HG03095 (cell line): ENCODE data around the gene QDPR.
A peak's percentile ranks its signal among the peaks of the same experiment; 100 is the strongest.
"Not testable (repeated sequence)": the region's sequence is repeated elsewhere in the genome, so short reads cannot be mapped to it uniquely, and the experiment has no call there.

ENCODE experiments used
- ATAC-seq: cut with Tn5 transposase; IDR thresholded peaks from one replicate; pipeline ENCODE4 v1.9.1; 2021; ENCODE audit warnings: moderate library complexity; ENCODE audit not compliant: unreplicated experiment

QDPR gene

DNA sequence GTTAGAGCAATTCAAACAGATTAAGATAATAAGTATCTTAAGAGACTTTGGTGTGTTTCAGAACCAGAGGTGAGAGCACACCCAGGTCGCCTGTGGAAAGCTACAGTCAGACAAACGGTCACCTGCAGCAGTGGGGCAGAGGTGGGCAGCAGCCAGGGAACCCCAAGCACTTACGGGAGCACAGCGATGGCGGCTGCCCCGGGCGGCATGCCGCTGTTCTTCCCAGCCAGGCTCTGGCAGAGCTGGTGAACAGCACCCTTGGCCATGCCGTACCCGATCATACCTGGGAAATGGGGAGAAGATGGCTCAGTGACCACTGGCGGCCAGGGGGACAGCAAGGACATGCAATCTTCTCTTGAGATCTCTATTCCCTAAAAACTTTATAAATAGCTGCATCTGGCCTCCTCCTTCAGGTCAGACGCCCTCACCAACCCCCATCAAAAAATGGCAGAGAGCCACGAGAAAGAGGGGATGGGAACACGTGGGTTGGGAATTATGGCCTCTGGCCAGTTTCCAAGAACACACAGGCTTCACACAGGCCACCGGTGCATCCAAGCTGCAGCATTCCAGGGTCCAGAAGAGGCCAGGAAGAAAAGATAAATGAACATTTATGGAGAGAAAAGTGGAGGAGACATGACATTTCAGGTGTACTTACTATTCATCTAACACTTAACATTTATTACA is 19.7 kb downstream of the QDPR start:
- ATAC-seq, result no peak

DNA sequence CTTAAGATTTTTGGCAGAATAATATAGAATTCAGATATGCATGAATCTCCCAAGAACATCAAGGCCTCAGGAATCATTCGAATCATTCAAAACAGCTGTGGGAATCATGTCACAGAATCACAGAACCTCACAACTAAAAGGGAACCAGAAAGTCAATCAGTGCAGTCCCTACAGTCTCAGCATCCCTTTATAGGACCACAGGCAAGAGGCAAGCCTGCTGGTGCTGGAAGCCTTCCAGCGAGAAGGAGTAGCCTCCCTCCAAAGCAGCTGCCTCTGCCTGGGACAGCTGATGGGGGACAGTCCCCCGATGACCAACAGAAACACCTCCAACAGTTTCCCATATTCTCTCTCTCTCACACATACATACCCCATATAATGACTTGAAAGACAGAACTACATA is 20.7 kb downstream of the QDPR start:
- no peak for ATAC-seq

DNA sequence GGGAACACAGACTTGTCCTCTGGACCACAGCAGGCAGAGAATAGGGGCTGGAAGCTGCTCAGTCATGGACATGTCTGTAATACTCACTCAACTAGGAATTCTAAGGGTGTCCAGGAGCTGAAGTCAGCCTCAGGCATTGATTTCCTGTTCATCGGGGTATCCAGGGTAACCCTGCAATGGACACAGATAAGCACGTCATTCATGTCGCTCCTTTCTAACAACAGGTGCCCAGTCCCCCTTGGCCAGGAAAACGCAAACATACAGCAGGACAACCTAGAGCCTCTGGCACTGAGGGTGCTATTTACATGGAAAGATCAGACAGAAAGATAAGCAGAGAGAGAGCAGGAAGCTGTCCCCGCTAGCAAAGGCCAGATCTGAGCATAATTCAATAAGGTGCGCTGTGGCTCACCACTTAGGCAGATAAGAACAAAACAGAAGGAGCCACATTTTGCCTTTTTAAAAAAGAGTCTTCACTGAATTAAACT is 21.3 kb downstream of the QDPR start:
- ATAC-seq, result no peak

DNA sequence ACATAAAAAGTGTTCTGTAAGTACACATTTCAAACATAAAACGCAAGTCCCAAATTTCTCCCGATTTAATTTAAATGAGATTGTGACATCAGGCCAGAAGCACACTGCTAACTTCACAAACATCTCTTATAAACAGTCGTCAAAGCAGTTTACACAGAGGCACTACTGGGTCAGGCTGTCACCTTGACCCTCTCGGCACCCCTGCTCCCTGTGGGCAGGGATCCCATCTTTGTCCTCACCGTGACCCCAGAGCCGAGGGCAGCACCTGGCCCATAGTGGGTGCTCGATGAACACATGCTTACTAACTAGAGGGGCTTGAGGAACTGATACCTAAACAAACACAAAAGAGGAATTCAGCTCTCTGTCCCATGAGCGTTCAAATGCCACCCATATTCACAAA is 22.2 kb downstream of the QDPR start:
- no peak for ATAC-seq

DNA sequence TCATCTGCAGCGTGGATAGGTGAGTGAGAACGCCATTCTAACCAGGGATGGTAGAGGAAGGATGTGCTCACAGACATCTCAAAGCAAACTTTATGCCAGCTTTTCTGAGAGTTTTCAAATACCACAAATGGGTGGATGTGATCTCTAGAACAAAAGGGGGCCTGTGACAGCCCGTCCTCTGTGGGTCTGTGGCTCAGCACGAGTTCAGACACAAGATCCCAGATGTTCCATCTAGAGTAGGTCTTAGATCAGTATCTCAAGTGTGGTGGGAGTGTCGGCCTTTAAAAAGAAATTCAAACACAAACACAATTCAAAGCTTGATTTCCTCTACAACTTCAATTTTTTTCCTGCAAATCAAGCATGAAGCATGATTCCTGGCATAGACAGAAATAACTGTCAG is 22.8 kb downstream of the QDPR start:
- ATAC-seq, result no peak

DNA sequence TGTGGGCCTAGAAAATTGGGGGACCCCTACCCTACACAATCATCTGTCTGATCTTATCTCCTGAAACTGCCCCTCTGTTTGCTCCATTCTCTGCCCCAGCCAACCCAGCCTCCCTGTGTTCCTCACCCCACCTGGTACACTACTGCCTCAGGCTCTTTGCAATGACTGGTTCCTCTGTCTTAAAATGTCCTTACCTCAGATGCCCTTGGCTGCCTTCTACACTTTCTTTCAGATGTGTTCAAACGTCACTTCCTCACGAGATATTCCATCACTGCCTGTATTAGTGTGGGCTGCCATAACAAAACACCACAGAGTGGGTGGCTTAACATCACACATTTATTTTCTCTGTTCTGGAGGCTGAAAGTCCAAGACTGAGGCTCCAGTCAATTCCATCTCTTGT is 29.2 kb downstream of the QDPR start:
- ATAC-seq, result no peak

DNA sequence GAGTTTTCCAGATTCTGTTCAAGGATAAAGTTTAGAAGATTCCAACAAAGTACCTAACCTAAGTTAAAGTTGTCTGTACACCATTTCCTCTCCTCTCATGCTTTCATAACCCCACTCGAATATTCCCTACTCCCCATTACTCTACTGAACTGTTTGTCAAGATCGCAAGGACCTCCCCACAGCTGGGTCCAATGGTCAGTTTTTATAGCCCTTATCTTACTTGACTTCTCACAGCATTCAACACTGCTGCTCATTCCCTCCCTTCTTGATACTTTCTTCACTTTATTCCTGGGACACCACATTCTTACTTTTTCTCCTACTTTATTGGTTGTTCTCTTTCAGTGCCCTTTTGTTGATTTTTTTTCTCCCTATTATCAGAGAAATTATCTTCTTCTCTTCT is 30.9 kb downstream of the QDPR start:
- no peak for ATAC-seq

DNA sequence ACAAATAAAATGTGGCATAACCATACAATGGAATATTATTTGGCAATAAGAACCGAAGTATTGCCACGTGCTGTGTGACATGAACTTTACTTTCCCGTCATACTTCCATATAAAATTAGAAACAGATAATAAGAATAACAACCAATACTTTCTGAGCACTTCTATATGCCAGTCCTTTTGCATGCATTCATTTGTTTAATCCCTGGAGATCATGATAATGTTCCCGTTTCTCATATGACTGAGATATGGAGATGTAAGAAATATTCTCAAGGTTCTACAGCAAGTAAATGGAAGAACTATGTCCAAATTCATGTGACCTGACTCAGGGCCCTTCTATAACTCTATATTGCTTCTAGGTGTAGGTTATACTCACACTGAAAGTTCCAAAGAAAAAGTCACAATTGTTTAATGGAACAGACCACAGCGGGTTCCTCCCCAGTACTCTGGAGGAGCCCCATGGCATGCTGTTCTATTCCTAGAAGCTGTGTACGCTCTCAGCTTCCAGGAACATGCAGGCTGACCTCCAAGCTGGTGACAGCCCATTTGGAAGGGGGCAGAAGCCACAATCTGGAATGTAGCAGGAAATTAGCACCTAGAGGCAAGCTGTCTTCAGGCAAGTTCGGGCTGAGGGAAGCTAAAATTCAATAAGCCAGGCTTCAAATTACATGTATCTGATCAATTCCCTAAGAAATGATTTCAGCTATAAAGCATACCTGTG is 31.5 kb downstream of the QDPR start:
- ATAC-seq, result no peak

DNA sequence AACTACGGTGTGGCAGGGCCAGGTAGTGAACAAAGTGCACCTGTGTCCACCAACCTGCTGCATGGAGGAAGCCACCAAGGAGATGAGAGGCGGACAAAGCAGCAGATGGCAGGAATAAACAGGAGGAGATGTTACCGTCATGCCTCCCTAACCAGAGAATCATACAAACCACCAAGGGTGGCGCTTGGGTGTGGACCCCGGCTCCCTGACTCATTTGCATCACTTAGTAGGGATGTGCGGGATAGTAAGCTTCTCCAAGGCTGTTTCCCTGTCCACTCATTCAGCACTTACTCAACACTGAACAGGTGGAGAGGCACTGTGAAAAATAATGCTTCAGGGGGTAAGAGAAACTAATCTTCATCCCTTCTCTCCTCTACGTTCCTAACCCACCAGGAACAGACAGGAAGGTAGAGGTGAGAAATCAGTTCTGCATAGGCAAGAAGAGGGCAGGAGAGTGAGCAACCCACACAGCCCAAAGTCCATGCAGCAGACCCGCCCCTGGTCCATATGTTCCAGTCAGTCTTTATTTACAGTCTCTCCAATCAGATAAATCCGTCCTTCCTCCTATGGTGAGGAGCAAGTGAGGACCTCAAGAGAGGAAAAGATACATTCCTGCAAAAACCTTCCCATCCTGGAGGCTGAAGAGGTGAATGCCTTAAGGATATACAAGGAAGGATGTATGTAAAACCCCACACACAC is 34.0 kb downstream of the QDPR start:
- ATAC-seq, result no peak

DNA sequence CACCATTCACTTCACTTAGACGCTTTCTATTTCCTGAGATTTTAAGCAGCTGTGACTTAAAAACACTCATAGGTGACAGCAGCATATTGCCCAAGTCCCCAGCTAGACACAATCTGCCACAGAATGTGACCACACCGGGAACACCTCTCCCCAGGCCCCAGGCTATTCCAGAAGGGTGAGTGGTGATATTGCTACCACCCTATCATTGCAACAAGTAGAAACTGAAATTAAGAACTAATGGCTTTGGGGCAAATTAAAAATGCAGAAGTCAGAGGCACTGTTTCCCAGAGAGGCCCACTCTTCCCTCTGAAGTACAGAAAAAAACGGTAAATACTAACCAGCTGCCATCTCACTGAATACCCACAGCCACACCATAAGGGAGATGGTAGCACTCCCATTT is 35.0 kb downstream of the QDPR start:
- no peak for ATAC-seq

DNA sequence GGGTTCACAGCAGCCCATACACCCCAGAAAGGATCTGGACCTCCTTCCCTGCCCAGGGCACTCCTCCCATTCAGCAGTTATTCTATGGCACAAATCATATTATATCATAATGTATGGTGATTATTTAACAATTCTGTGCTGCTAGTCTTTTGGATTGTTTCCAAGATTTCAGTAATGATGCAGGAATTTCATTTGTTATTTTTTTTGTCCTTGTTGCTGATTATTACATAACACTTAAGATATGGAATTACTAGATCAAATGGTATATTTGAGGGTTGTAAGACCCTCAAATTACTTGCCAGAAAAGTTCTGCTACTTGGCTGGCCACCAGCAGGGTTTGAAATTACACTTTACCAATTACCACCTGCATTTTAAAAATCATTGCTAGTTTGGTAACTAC is 36.4 kb downstream of the QDPR start:
- no peak for ATAC-seq

DNA sequence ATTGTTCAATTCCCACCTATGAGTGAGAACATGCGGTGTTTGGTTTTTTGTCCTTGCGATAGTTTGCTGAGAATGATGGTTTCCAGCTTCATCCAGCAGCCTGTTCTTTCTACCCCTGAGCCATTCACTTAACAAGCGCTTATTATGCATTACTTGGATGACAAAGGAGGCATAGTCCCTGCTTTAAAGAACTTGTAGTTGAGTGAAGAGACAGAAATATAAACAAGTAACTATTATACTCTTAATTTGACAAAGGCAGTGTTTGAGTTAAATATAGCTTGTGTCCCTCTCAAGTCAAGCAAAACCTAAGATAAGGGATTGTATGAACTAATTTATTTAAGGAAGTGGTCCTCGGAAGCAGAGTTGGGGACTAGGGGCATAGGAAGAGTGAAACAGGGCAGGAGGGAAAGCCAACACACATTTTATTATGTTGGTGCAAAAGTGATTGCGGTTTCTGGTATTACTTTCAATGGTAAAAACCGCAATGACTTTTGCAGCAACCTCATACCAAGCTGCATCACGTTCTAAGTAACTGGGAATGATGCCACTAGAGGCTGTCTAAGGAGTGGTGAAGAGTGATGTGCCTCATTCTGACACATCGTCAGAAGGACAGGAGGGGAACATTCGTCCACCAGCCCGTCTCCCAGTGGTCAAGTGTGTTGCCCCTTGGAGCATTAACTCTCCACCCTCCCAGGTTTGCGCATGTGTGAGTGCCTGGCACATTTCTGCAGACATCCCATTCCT is 41.8 kb downstream of the QDPR start:
- ATAC-seq, result no peak

DNA sequence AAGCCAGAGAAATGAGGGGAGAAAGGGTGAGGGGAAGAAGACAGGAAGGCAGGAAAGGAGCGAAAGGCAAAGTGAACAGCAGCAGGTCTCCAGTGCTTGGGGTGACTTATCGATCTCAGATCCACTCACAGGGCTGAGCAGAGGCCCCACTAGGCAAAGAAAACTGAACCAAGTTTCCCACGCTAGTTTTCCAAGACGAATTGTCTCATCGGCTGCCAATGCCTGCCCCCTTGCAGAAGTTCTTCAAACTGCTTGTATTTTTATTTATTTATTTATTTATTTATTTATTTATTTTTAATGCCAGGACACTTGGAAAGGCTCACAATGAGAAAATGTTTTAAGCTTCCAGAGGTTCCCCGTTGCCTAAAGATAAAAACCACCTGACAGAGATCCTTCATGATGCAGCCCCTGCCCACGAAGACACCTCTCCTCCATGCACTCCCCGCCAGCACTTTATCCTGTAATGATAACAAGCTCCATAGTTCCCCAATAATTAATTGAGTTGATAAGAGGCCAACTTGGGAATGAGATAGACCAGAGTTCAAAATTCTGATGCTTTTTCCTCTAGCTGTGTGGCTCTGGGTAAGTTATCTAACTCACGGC is 43.2 kb downstream of the QDPR start:
- ATAC-seq, result no peak

DNA sequence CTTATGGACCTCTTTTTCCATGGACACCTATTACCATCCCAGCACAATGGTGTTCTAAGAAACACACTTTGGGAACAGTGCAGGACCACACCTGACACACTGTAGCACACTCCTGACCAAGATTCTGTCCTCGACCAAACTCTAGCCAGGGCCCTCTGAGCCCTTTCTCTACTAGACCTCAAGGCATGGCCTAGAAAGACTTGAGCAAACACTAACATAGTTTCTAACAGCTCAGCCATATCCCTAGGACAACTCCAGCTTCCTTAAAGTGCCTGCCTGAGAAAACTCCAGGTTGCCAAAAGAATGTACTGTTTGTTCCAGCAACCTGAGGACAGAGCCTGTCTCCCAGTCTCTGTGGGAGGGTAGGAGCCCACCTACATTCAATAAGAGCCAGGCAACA is 48.3 kb downstream of the QDPR start:
- no peak for ATAC-seq

DNA sequence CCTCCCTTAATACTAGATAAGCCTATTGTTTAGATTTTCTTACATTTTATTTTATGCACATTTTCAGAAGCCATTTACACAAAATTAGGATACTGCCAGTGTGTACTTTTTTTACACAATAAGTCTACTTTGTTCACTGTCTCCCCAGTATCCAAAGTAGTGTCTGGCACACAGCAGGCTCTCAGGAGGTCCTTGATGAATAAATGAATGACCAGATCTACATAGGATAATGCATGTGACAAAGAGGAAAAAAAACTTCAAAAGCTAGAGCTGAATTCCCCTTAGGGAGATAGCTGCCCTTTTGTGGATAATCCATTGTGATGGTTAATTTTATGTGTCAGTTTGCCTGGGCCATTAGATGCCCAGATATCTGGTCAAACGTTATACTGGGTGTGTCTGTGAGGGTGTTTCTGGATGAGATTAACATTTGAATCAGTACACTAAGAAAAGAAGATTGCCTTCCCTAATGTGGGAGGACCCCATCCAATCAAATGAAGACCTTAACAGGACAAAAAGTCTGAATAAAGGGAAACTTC is 61.6 kb downstream of the QDPR start:
- ATAC-seq, result no peak

DNA sequence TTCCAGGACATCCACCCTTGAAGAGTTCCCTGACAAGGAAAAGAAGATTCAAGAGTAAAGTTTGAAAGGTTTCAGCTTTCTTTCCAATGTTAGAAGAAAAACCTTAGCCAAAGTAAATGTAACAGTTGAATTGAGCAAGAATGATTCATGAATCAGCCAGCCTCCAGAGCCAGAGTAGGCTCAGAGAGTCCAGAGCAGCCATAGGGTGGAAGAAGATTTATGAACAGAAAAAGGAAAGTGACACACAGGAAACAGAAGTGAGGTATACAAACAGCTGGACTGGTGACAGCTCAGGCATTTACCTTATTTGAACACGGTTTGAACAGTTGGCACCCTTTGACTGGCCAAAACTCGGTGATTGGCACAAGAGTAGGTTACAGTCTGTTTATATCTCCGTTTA is 63.2 kb downstream of the QDPR start:
- ATAC-seq, result no peak

DNA sequence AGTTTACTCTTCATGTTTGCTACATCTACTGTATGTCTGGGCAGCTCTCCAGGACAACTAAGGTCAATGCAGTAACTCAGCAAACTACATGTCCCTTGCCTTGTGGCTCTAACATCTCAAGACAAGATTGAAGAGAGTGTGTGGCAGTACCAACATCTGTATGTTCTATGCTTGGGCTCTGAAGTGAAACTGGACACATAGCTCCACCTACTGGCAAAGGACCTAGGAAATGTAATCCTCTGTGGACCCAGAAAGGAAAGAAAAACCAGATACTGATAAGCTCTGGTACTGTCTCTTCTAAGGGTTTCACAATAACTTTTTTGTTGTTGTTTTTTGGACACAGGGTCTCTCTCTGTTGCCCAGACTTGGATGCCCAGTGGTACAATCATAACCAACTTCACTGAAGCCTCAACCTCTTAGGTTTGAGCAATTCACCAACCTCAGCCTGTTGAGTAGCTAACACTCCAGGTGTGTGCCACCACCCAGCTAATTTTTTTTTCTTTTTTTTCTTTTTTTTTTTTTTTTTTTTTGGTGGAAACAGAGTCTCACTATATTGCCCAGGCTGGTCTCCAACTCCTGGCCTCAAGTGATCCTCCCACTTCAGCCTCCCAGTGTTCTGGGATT is 64.1 kb downstream of the QDPR start:
- ATAC-seq, result peak; percentile 93

DNA sequence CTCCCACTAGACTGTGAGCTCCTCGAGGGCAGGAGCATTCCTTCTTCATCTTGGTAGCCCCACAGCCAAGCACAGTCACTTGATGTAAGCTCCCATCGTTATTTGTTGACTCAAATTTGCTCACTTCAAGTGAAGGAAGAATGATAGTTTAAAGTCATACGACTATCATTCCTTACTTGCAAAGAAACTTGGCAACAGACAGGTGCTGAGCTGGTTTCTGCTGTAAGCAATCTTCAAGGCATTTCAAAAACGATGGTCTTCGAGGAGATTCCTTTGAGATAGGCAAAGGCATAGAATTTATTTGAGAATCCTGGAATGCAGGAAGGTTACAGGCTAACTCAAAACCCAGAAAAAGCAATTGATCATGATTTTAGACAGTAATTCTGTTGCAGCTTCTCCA is 64.8 kb downstream of the QDPR start:
- ATAC-seq, result no peak

DNA sequence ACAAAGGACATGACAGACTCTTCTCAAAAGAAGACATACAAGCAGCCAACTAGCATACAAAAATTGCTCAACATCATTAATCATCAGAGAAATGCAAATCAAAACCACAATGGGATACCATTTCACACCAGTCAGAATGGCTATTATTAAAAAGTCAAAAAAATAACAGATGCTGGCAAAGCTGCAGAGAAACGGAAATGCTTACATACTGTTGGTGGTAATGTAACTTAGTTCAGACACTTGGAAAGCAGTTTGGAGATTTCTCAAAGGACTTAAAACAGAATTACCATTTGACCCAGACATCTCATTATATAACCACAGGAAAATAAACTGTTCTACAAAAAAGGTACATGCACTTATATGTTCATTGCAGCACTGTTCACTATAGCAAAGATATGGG is 69.4 kb downstream of the QDPR start:
- ATAC-seq, result not testable (repeated sequence)

DNA sequence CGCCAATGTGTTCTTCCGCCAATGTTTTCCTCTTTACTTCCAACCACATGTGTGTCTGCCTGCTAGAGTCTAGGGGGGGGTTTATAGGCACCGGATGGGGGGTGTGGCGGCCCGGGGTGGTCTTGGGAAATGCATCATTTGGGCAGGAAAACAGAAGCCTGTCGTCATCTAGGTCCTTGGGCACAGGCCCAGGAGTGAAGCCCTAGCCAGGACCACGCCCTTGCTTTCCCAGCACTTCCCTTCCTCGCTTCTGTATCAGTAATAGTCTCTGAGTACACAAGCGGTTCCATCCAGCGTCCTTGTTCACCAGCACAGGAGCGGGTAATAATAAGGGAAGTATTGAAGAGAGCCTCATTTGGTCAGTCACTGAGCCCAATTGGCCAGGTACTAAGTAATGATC is 74.5 kb downstream of the QDPR start:
- no peak for ATAC-seq
